GM12878 (cell line): ENCODE data around the gene TRERF1. TPM values are rescaled to one million over a fixed set of nuclear protein-coding genes. Genes with fewer than 3 reads are reported as not detected.

Source experiments
- ATAC-seq: fragments of 200-7000 bp; cut with Tn5 transposase; 3 replicates; pipeline ENCODE4 v1.9.1; 2020; ENCODE audit warnings: mild to moderate bottlenecking, moderate library complexity
- BruUV-seq: library from RNA; stranded (reverse); fragments of 400-500 nt; replicated peaks from 2 replicates; lab custom pipeline; 2021; lab: Mats Ljungman, UMichigan
- CTCF ChIA-PET: fragments of 300-600 bp; sonication (Branson Sonifier 250); formaldehyde crosslinking; extraction: SDS; loops from one replicate; lab custom pipeline; 2021; ENCODE audit warnings: inconsistent platforms; lab: Yijun Ruan, JAX
- POLR2A ChIA-PET: fragments of 350-600 bp; formaldehyde crosslinking; extraction: SDS; loops from one replicate; lab custom pipeline; 2021; ENCODE audit warnings: inconsistent platforms; lab: Charles Lee
- RAD21 ChIA-PET: fragments of 300-600 bp; sonication (Branson Sonifier 250); formaldehyde crosslinking; loops from one replicate; lab custom pipeline; 2023; ENCODE audit warnings: antibody characterized with exemption; ENCODE audit not compliant: unreplicated experiment; lab: Charles Lee
- SMC1A ChIA-PET: fragments of 300-600 bp; sonication (Branson Sonifier 250); formaldehyde crosslinking; loops from one replicate; lab custom pipeline; 2023; ENCODE audit not compliant: unreplicated experiment, uncharacterized antibody; lab: Charles Lee
- DNase-seq: peaks from one replicate; pipeline ENCODE4 v3.0.0-alpha.2; 2011; ENCODE audit warnings: low read depth, low spot score
- FAIRE-seq: peaks from 3 replicates; lab custom pipeline; 2011; peaks lifted over from hg19 to GRCh38; lab: Jason Lieb, UNC
- H2AFZ ChIP-seq: 2 replicates; pipeline ENCODE4 v1.6.0; 2011; ENCODE audit warnings: low read depth, low read length, control low read depth; ENCODE audit not compliant: control insufficient read depth
- H3K27ac ChIP-seq: 2 replicates; pipeline ENCODE4 v1.5.1; 2011; ENCODE audit warnings: control low read depth; ENCODE audit not compliant: control insufficient read depth, insufficient read depth
- H3K27me3 ChIP-seq, 2 experiments: replicated peaks in 1 of 2; 2 replicates each; pipeline versions ENCODE4 v1.6.0 to v1.6.1; 2011; ENCODE audit warnings: low read length in 1 of 2; ENCODE audit not compliant: control insufficient read depth in 2 of 2, insufficient read depth in 2 of 2
- H3K36me3 ChIP-seq, 2 experiments: 2 replicates each; pipeline ENCODE4 v1.5.1; 2011; ENCODE audit warnings: low read length in 1 of 2; ENCODE audit not compliant: control insufficient read depth in 2 of 2, insufficient read depth in 2 of 2
- H3K4me1 ChIP-seq: 2 replicates; pipeline ENCODE4 v1.6.1; 2011; ENCODE audit warnings: mild to moderate bottlenecking, low read length, moderate library complexity, mixed read lengths; ENCODE audit not compliant: control insufficient read depth, insufficient read depth
- H3K4me2 ChIP-seq: 2 replicates; pipeline ENCODE4 v1.6.0; 2011; ENCODE audit warnings: control low read depth; ENCODE audit not compliant: control insufficient read depth, insufficient read depth
- H3K4me3 ChIP-seq: fragments of 200-600 bp; sonication (generic); 2 replicates; pipeline ENCODE4 v1.5.1; 2016
- H3K79me2 ChIP-seq: 2 replicates; pipeline ENCODE4 v1.6.0; 2011; ENCODE audit warnings: low read length; ENCODE audit not compliant: control insufficient read depth, insufficient read depth
- H3K9ac ChIP-seq: 2 replicates; pipeline ENCODE4 v1.8.0; 2011; ENCODE audit warnings: low read length, control low read depth, mixed read lengths; ENCODE audit not compliant: control insufficient read depth, insufficient read depth
- H3K9me3 ChIP-seq: replicated peaks from 3 replicates; pipeline ENCODE4 v1.5.1; 2011; ENCODE audit warnings: mild to moderate bottlenecking, low read length; ENCODE audit not compliant: control insufficient read depth, insufficient read depth
- H4K20me1 ChIP-seq: 2 replicates; pipeline ENCODE4 v1.6.0; 2011; ENCODE audit not compliant: control insufficient read depth, insufficient read depth
- ATF7 ChIP-seq: fragments of 450-650 bp; IDR thresholded peaks from 2 replicates; pipeline ENCODE4 v1.6.1; 2016; ENCODE audit warnings: low read depth, mild to moderate bottlenecking
- BACH1 ChIP-seq: fragments of 450-650 bp; IDR thresholded peaks from 2 replicates; pipeline ENCODE4 v1.6.1; 2017; ENCODE audit warnings: mild to moderate bottlenecking, borderline replicate concordance
- ETV6 ChIP-seq, 2 experiments: fragments of 450-650 bp in 1 of 2; IDR thresholded peaks in 1 of 2; conservative IDR thresholded peaks in 1 of 2; 2 replicates each; pipeline ENCODE4 v1.6.1; 2014; ENCODE audit warnings: antibody characterized with exemption in 1 of 2, borderline replicate concordance in 1 of 2, low read depth in 1 of 2, mild to moderate bottlenecking in 1 of 2, moderate library complexity in 1 of 2
- KLF5 ChIP-seq: fragments of 450-650 bp; IDR thresholded peaks from 2 replicates; pipeline ENCODE4 v1.6.1; 2014; ENCODE audit warnings: mild to moderate bottlenecking; ENCODE audit not compliant: partially characterized antibody
- MTA2 ChIP-seq: fragments of 450-650 bp; IDR thresholded peaks from 2 replicates; pipeline ENCODE4 v1.6.1; 2016; ENCODE audit warnings: low read depth, mild to moderate bottlenecking, moderate library complexity
- NR2C2 ChIP-seq: IDR thresholded peaks from 2 replicates; pipeline ENCODE4 v1.6.1; 2011; ENCODE audit warnings: borderline replicate concordance, low read depth; ENCODE audit not compliant: control insufficient read depth, insufficient read length
- POLR2AphosphoS2 ChIP-seq: IDR thresholded peaks from 2 replicates; pipeline ENCODE4 v1.6.1; 2011; ENCODE audit warnings: low read depth, mild to moderate bottlenecking, low read length, improper control_type of control experiment, moderate library complexity
- POU2F2 ChIP-seq: IDR thresholded peaks from 3 replicates; pipeline ENCODE4 v1.6.1; 2011; ENCODE audit warnings: low read depth, mild to moderate bottlenecking, low read length, borderline replicate concordance
- TCF3 ChIP-seq: IDR thresholded peaks from 2 replicates; pipeline ENCODE4 v1.6.1; 2012; ENCODE audit warnings: low read depth, mild to moderate bottlenecking, low read length, borderline replicate concordance; ENCODE audit not compliant: insufficient read depth
- YY1 ChIP-seq: IDR thresholded peaks from 2 replicates; pipeline ENCODE4 v1.6.1; 2011; ENCODE audit warnings: low read depth, mild to moderate bottlenecking, low read length
- WGBS: methylation state at CpG from one replicate; pipeline ENCODE4 v1.1.6; 2016; ENCODE audit warnings: low lambda C conversion rate; ENCODE audit not compliant: insufficient replicate concordance, insufficient coverage; ENCODE audit errors: missing lambda C conversion rate; 5-methylcytosine and 5-hydroxymethylcytosine counted together
- in situ Hi-C: fragments of 300-500 bp; cut with MboI; formaldehyde crosslinking; loops from 9 replicates; pipeline ENCODE4 v1.14.3; 2018; ENCODE audit warnings: mixed read lengths
- intact Hi-C: fragments of 100-400 bp; cut with micrococcal nuclease; formaldehyde crosslinking; loops from one replicate; pipeline ENCODE4 v1.14.2; 2022; ENCODE audit not compliant: unreplicated experiment
- polyA plus RNA-seq, 11 experiments: library from polyadenylated mRNA; depleted of rRNA in 4 of 11; unstranded in 6 of 11; stranded (reverse) in 5 of 11; fragments of >200 nt; fragmentation: Nextera tagmentation in 4 of 11; fragmentation: Illumina TruSeq in 1 of 11; extraction: Ambion mirVana in 4 of 11; extraction: Trizol in 1 of 11; gene quantifications; 1 replicate in 1 of 11; 2 replicates in 10 of 11; pipeline versions ENCODE4 v1.2.1 to v1.2.3, GENCODE V29; 2011 to 2016; ENCODE audit warnings: inconsistent platforms in 2 of 11, missing spikeins in 2 of 11, low read depth in 1 of 11
- total RNA-seq, 4 experiments: library from RNA; depleted of rRNA in 3 of 4; stranded (reverse); fragments of >200 nt in 3 of 4; fragmentation: Illumina TruSeq in 1 of 4; extraction: Trizol in 1 of 4; gene quantifications; 2 replicates each; pipeline versions ENCODE4 v1.2.1 to v1.2.3, GENCODE V29; 2013 to 2021
- TF ChIP-seq, protein P1 (sequence below): fragments of 450-650 bp; formaldehyde crosslinking; IDR thresholded peaks from 2 replicates; pipeline ENCODE4 v1.5.0; 2022; ENCODE audit warnings: mild to moderate bottlenecking, missing genetic modification characterization

TRERF1 gene
- total and polyA plus RNA-seq, 10 of the 15 experiments (the other 5 are each of a cell fraction or from before 2014, with no cell fraction given), result 2.2 to 19.4 (median 7.2) TPM

DNA sequence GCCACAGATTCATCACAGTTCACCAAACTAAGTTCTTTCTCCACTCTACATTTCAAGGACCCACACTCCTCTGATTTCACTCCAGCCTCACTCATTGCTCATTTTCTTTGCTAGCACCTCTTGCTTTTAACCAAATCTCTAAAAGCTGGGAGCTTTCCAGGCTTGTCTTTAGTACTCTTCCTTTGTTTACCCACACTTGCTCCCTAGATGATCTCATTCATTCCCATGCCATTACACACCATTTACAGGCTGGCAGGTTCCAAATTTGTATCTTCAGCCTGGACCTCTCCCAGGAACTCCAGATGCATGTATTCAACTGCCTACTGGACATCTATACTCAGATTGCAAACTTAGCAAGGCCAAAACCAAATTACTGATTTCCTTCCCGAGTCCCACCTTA, 251.7 kb downstream of the TRERF1 start:
- no peaks in the 10 kb centered on the region for H3K27me3 ChIP-seq
- no peaks in the 10 kb centered on the region for H4K20me1 ChIP-seq
- TF ChIP-seq KLF5, result no peak
- TF ChIP-seq ATF7, result no peak
- TF ChIP-seq BACH1, result no peak
- no peak for TF ChIP-seq NR2C2
- TF ChIP-seq, all 136 proteins: peak for 0
- in situ Hi-C loops, result no loop called here
- H3K9ac ChIP-seq, result no peak overlapping the region
- no peaks in the 10 kb centered on the region; the same call in 2 of the 3 replicates for H3K9me3 ChIP-seq
- H2AFZ ChIP-seq, result no peak overlapping the region
- ATAC-seq (no peak), FAIRE-seq (no peak), DNase-seq (no peak)
- no peaks in the 10 kb centered on the region for H3K79me2 ChIP-seq
- H3K4me3 ChIP-seq, result no peak overlapping the region
- intact Hi-C loops, result no loop called here
- POLR2A ChIA-PET, result no interaction called here
- peaks cover 0 to 3% of the 10 kb centered on the region in 2 experiments; a peak in 1 of 4 replicates for H3K36me3 ChIP-seq
- SMC1A ChIA-PET, result no interaction called here
- H3K4me2 ChIP-seq, result no peak overlapping the region
- WGBS, result 100% methylated on average over 1 of the region's 1 CpG
- no TSS peak for BruUV-seq
- RAD21 ChIA-PET, result interaction anchor here (1.0 kb wide), 1 partner anchor 12 kb away, joined by 3 read pairs; no protein-coding TSS in a partner anchor
- CTCF ChIA-PET, result interaction anchor here (1.1 to 2.1 kb wide), 2 partner anchors 14 to 348 kb away, joined by 3 to 5 read pairs; no protein-coding TSS in a partner anchor
- no peak overlapping the region for H3K27ac ChIP-seq
- H3K4me1 ChIP-seq, result no peaks in the 10 kb centered on the region; the same call in 1 of the 2 replicates

DNA sequence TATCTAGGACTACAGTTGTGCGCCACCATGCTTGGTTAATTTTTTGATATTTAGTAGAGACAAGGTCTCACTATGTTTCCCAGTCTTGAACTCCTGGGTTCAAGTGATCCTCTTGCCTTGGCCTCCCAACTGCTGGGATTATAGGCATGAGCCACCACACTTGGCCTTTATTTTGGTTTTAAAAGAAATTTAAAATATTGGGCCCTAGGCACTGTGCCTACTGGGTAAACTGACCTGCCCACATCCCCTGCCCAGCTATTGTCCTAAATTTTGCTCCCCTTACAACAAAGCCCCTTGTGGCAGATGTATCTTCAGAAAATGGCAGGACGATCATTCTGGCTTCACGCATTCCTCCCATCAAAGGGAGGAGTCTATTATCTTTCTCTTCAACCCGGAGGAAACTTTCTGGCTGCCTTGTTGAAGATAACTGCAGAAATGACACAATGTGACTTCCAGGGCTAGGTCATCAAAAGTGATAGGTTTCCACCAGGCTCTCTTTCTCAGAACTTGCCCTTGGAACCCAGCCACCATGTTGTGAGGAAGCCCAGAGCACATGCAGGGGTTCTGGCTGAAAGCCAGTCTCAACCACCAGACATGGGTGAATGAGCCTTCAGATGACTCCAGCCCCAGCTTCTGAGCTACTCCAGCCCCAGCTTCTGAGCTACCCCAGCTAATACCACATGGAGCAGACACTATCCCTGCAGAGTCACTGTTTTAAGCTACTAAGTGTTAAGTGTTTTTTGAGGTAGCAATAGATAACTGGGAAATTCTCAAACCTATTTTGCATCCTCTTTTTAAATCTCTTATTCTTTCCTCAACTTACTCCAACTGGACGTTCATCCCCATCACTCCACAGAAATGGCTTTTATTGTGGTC, 252.4 kb downstream of the TRERF1 start:
- Histone ChIP-seq H3K27ac (no peak overlapping the region), H3K79me2 (no peaks in the 10 kb centered on the region), H3K36me3 (no peaks in the 10 kb centered on the region), H3K4me1 (no peaks in the 10 kb centered on the region; the same call in 1 of the 2 replicates), H3K27me3 (no peaks in the 10 kb centered on the region), H3K9me3 (no peaks in the 10 kb centered on the region; the same call in 2 of the 3 replicates), H4K20me1 (no peaks in the 10 kb centered on the region), H3K4me2 (no peak overlapping the region), H3K4me3 (no peak overlapping the region), H2AFZ (no peak overlapping the region), H3K9ac (no peak overlapping the region)
- DNase-seq, result no peak
- FAIRE-seq, result no peak
- ChIA-PET SMC1A (no interaction called here), CTCF (interaction anchor here (1.1 to 2.1 kb wide), 2 partner anchors 15 to 348 kb away, joined by 3 to 5 read pairs; no protein-coding TSS in a partner anchor), POLR2A (no interaction called here), RAD21 (no interaction called here)
- in situ Hi-C loops, result no loop called here
- WGBS, result 97% methylated on average over 5 of the region's 5 CpGs
- BruUV-seq, result no TSS peak
- no peak for ATAC-seq
- intact Hi-C loops, result no loop called here
- TF ChIP-seq, protein P1, sequence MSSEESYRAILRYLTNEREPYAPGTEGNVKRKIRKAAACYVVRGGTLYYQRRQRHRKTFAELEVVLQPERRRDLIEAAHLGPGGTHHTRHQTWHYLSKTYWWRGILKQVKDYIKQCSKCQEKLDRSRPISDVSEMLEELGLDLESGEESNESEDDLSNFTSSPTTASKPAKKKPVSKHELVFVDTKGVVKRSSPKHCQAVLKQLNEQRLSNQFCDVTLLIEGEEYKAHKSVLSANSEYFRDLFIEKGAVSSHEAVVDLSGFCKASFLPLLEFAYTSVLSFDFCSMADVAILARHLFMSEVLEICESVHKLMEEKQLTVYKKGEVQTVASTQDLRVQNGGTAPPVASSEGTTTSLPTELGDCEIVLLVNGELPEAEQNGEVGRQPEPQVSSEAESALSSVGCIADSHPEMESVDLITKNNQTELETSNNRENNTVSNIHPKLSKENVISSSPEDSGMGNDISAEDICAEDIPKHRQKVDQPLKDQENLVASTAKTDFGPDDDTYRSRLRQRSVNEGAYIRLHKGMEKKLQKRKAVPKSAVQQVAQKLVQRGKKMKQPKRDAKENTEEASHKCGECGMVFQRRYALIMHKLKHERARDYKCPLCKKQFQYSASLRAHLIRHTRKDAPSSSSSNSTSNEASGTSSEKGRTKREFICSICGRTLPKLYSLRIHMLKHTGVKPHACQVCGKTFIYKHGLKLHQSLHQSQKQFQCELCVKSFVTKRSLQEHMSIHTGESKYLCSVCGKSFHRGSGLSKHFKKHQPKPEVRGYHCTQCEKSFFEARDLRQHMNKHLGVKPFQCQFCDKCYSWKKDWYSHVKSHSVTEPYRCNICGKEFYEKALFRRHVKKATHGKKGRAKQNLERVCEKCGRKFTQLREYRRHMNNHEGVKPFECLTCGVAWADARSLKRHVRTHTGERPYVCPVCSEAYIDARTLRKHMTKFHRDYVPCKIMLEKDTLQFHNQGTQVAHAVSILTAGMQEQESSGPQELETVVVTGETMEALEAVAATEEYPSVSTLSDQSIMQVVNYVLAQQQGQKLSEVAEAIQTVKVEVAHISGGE, result no peak
- no peak for TF ChIP-seq NR2C2
- TF ChIP-seq POLR2AphosphoS2, result no peak
- TF ChIP-seq YY1, result peak; percentile 30; the same call in 1 of the 2 replicates
- no peak for TF ChIP-seq TCF3
- no peak for TF ChIP-seq MTA2
- TF ChIP-seq ETV6 (conservative IDR thresholded peaks at IDR 0.05 in 1 of 2, IDR thresholded peaks at IDR 0.05 in 1 of 2; ENCODE audit: borderline replicate concordance in 1 of 2, low read depth in 1 of 2), result no peak
- no peak for TF ChIP-seq POU2F2
